NT2/D1 (cell line): ENCODE data around the gene KLC1.

Experiments used
- DNase-seq: peaks from one replicate; pipeline ENCODE4 v3.0.0-alpha.2; 2011; ENCODE audit warnings: low read depth, low spot score
- H3K27me3 ChIP-seq: 2 replicates; pipeline ENCODE4 v1.6.0; 2011; ENCODE audit warnings: mild to moderate bottlenecking; ENCODE audit not compliant: insufficient read length, insufficient read depth
- H3K36me3 ChIP-seq: 2 replicates; pipeline ENCODE4 v1.6.1; 2011; ENCODE audit warnings: mild to moderate bottlenecking, low read length, mixed read lengths; ENCODE audit not compliant: insufficient read depth, insufficient read length
- H3K4me1 ChIP-seq: 2 replicates; pipeline ENCODE4 v1.5.1; 2011; ENCODE audit not compliant: insufficient read depth, insufficient read length
- H3K4me3 ChIP-seq: 2 replicates; pipeline ENCODE4 v1.5.1; 2011; ENCODE audit warnings: low read depth; ENCODE audit not compliant: insufficient read length
- H3K9ac ChIP-seq: 2 replicates; pipeline ENCODE4 v1.6.0; 2011; ENCODE audit warnings: low read depth; ENCODE audit not compliant: insufficient read length
- H3K9me3 ChIP-seq: 2 replicates; pipeline ENCODE4 v1.5.1; 2011; ENCODE audit warnings: mild to moderate bottlenecking, low read length; ENCODE audit not compliant: insufficient read depth
- SUZ12 ChIP-seq: IDR thresholded peaks from 2 replicates; pipeline ENCODE4 v1.6.1; 2011; ENCODE audit not compliant: insufficient read length, insufficient read depth; ENCODE audit errors: extremely low read depth
- YY1 ChIP-seq: IDR thresholded peaks from 2 replicates; pipeline ENCODE4 v1.6.1; 2011; ENCODE audit not compliant: insufficient read length, insufficient read depth
- ZNF274 ChIP-seq: IDR thresholded peaks from 2 replicates; pipeline ENCODE4 v1.6.1; 2011; ENCODE audit warnings: mild to moderate bottlenecking, low read depth, low read length

Gene KLC1

GRCh38 chr14:103613517-103613916, 15.5 kb upstream of the KLC1 start:
- no peaks in the 10 kb centered on the region for H3K4me1 ChIP-seq
- peaks cover 3% of the 10 kb centered on the region for H3K27me3 ChIP-seq
- TF ChIP-seq SUZ12, result no peak
- TF ChIP-seq ZNF274, result no peak
- TF ChIP-seq YY1, result no peak
- H3K4me3 ChIP-seq, result no peak overlapping the region
- H3K9ac ChIP-seq, result no peak overlapping the region
- DNase-seq, result no peak
- H3K9me3 ChIP-seq, result no peaks in the 10 kb centered on the region
- no peaks in the 10 kb centered on the region for H3K36me3 ChIP-seq

- no peak for DNase-seq
- TF ChIP-seq SUZ12 (no peak), YY1 (no peak), ZNF274 (no peak)
- H3K9ac ChIP-seq, result no peak overlapping the region
- no peak overlapping the region for H3K4me3 ChIP-seq
- no peaks in the 10 kb centered on the region for H3K9me3 ChIP-seq
- no peaks in the 10 kb centered on the region for H3K4me1 ChIP-seq
- H3K27me3 ChIP-seq, result no peaks in the 10 kb centered on the region
- H3K36me3 ChIP-seq, result no peaks in the 10 kb centered on the region
Measured at GRCh38 chr14:103616635-103617300, 12.2 kb upstream of the KLC1 start.

DNA sequence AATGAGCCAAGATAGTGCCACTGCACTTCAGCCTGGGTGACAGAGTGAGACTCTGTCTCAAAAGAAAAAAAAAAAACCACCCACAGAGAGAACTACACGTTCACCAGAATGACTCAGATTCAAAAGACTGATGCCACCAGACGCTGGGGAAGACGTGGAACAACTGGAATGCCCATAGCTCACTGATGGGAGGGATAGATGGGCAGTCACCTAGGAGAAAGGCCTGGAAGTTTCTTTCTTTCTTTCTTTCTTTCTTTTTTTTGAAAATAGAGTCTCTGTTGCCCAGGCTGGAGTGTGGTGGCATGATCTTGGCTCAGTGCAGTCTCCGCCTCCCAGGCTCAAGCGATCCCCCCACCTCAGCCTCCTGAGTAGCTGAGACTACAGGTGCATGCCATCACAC, 10.0 kb upstream of the KLC1 start:
- no peaks in the 10 kb centered on the region for H3K4me1 ChIP-seq
- H3K9ac ChIP-seq, result no peak overlapping the region
- H3K9me3 ChIP-seq, result no peaks in the 10 kb centered on the region
- no peaks in the 10 kb centered on the region for H3K27me3 ChIP-seq
- H3K36me3 ChIP-seq, result no peaks in the 10 kb centered on the region
- no peak for TF ChIP-seq ZNF274
- TF ChIP-seq YY1, result no peak
- no peak for TF ChIP-seq SUZ12
- no peak for DNase-seq
- H3K4me3 ChIP-seq, result no peak overlapping the region

DNA sequence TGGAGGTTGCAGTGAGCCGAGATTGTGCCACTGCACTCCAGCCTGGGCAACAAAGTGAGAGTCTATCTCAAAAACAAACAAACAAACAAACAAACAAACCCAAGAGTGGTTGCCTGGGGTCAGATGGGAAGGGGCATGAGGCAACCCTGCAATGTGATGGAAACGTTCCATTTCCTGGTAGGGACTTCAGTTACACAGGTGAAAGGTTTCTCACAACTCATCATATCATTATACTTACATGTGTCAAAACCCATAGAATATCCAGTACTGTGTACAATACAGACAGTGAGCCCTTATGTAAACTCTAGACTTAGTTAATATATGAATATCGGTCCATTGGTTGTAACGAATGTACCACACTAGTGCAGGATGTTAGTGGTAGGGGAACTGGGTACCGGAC, 7.2 kb upstream of the KLC1 start:
- Histone ChIP-seq H3K9me3 (no peaks in the 10 kb centered on the region), H3K4me3 (no peak overlapping the region), H3K9ac (no peak overlapping the region), H3K27me3 (no peaks in the 10 kb centered on the region), H3K4me1 (peaks cover 13% of the 10 kb centered on the region), H3K36me3 (no peaks in the 10 kb centered on the region)
- TF ChIP-seq SUZ12, result no peak
- no peak for TF ChIP-seq YY1
- TF ChIP-seq ZNF274, result no peak
- DNase-seq, result no peak

- no peak overlapping the region for H3K9ac ChIP-seq
- no peaks in the 10 kb centered on the region for H3K9me3 ChIP-seq
- no peaks in the 10 kb centered on the region for H3K27me3 ChIP-seq
- peaks cover 16% of the 10 kb centered on the region for H3K4me1 ChIP-seq
- H3K36me3 ChIP-seq, result no peaks in the 10 kb centered on the region
- no peak for TF ChIP-seq ZNF274
- no peak for TF ChIP-seq SUZ12
- DNase-seq, result no peak
- H3K4me3 ChIP-seq, result no peak overlapping the region
Measured at GRCh38 chr14:103623308-103623707, 5.7 kb upstream of the KLC1 start.

DNA sequence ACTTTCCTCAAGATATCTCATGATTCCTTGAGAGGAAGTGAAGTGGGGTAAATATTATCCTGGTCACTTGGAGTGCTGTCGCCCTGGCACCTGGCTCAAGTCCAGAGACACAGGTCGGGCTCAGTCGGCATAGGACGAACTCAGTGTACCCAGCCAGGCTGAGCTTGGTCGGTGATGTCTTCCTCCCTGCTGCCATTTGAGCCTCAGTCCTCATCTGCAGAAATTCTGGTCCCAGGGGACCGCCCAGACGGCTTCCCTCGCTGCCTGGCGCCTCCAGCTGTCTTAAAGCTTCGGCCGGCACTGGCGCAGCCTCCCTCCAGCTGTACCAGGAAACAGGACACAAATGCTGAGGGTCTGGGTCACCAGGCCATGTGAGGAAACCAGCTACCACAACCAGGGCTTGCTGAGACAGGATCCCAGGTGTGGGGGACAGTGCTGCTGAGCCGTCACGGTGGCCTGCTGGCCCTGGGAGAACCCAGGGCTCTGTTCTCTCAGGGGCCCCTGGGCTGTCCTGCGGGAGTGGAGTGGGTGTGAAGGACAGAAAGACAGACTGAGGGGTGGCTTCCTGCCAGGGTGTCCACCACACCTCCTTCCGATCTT, 5.0 kb upstream of the KLC1 start:
- H3K36me3 ChIP-seq, result no peaks in the 10 kb centered on the region
- no peak for DNase-seq
- no peaks in the 10 kb centered on the region for H3K9me3 ChIP-seq
- H3K4me1 ChIP-seq, result peaks cover 16% of the 10 kb centered on the region
- no peak for TF ChIP-seq SUZ12
- TF ChIP-seq ZNF274, result no peak
- no peak for TF ChIP-seq YY1
- no peak overlapping the region for H3K9ac ChIP-seq
- no peak overlapping the region for H3K4me3 ChIP-seq
- H3K27me3 ChIP-seq, result no peaks in the 10 kb centered on the region

DNA sequence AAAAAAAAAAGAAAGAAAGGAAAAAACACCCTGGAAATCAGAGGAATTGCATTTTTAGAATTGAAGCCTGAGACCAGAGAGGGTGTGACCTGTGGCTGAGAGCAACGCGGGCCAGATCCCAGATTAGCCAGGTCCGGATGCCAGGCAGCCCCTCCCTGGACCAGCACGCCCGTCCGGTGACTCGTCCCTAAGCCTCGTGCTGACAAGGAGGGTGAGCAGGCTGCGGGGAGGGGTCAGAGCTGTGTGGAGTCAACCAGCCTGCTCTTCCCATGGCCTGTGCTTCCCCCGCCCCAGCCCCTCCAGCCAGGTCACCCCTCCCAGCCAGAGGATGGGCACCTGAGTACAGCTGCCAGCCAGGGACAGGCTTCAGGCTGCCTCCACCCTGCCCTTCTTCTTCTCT, 4.2 kb upstream of the KLC1 start:
- no peaks in the 10 kb centered on the region for H3K27me3 ChIP-seq
- H3K9me3 ChIP-seq, result no peaks in the 10 kb centered on the region
- no peaks in the 10 kb centered on the region for H3K36me3 ChIP-seq
- H3K4me1 ChIP-seq, result peaks cover 16% of the 10 kb centered on the region
- no peak overlapping the region for H3K4me3 ChIP-seq
- DNase-seq, result no peak
- no peak overlapping the region for H3K9ac ChIP-seq
- TF ChIP-seq ZNF274 (no peak), YY1 (no peak), SUZ12 (no peak)
